K562 (cell line): Measurements from ENCODE around the gene CLDN14. TPM values are rescaled to one million over a fixed set of nuclear protein-coding genes. Genes with fewer than 3 reads are reported as not detected.

Experiments used
- CHD7 ChIP-seq: fragments of 200-600 bp; sonication (generic); IDR thresholded peaks from one replicate; pipeline ENCODE4 v1.6.1; 2012; ENCODE audit warnings: mild to moderate bottlenecking, low read depth, low read length, inconsistent platforms
- CREBBP ChIP-seq: IDR thresholded peaks from one replicate; pipeline ENCODE4 v1.6.1; 2012; ENCODE audit warnings: low read depth, mild to moderate bottlenecking, control low read depth, inconsistent platforms, low read length
- polyA plus RNA-seq, 8 experiments: library from polyadenylated mRNA; depleted of rRNA in 4 of 8; stranded (reverse) in 5 of 8; unstranded in 3 of 8; fragments of >200 nt; fragmentation: Nextera tagmentation in 2 of 8; fragmentation: Illumina TruSeq in 1 of 8; extraction: Ambion mirVana in 2 of 8; extraction: Trizol in 1 of 8; gene quantifications; 2 replicates each; pipeline versions ENCODE4 v1.2.1 to v1.2.3, GENCODE V29; 2011 to 2014; ENCODE audit warnings: inconsistent platforms in 1 of 8, missing spikeins in 1 of 8
- total RNA-seq, 7 experiments: library from RNA; depleted of rRNA in 6 of 7; stranded (reverse); fragments of >200 nt in 6 of 7; fragmentation: Illumina TruSeq in 2 of 7; extraction: Trizol in 2 of 7; gene quantifications; 2 replicates each; pipeline versions ENCODE4 v1.2.1 to v1.2.3, GENCODE V29; 2011 to 2021; ENCODE audit warnings: low replicate concordance in 1 of 7

Gene CLDN14
- total and polyA plus RNA-seq, 9 of the 15 experiments (the other 6 are each of a cell fraction or from before 2014, with no cell fraction given), result not detected

- TF ChIP-seq CHD7, result no peak
- no peak for TF ChIP-seq CREBBP
Observed at GRCh38 chr21:36518883-36519492, 39.1 kb upstream of the CLDN14 start (continued).
